Measurements from ENCODE around the gene ATAD3A.

DNA sequence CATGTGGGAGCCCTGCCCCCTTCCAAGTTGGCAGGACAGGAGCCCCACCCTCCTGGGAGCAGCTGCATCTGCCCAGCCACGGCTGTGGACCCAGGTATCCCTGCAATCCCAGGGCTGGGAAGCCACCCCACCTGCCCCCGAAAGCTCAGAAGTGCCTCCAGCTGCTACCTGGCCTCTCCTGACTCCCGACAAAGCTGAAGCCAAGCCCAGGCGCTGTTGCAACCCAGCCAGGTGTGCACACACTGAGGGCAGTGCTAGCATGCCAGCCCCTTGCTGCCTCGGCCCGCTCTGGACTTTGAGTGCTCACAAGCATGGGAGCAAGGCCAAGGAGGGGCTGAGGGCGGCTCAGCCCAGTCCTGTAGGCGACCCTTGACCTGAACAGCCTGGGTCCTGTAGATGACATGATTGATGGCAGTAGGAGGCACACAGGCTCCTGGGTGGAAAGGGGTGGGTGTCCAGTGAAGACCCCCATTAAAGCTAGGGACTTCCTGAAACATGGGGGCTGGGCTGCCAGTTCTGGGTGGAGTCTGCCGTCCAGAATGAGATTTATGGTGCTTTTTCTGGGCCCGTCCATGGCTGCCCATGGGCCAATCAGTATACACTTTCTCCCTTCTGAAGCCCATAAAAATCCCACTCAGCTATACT, 65.5 kb downstream of the ATAD3A start:
- TF ChIP-seq, protein P1, sequence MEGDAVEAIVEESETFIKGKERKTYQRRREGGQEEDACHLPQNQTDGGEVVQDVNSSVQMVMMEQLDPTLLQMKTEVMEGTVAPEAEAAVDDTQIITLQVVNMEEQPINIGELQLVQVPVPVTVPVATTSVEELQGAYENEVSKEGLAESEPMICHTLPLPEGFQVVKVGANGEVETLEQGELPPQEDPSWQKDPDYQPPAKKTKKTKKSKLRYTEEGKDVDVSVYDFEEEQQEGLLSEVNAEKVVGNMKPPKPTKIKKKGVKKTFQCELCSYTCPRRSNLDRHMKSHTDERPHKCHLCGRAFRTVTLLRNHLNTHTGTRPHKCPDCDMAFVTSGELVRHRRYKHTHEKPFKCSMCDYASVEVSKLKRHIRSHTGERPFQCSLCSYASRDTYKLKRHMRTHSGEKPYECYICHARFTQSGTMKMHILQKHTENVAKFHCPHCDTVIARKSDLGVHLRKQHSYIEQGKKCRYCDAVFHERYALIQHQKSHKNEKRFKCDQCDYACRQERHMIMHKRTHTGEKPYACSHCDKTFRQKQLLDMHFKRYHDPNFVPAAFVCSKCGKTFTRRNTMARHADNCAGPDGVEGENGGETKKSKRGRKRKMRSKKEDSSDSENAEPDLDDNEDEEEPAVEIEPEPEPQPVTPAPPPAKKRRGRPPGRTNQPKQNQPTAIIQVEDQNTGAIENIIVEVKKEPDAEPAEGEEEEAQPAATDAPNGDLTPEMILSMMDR (IDR thresholded peaks at IDR 0.05): no peak
- no peak for TF ChIP-seq CREM (CRISPR knock-in tag; IDR thresholded peaks at IDR 0.05)
- no peak for TF ChIP-seq TP53 (CRISPR knock-in tag; IDR thresholded peaks at IDR 0.05)
- TF ChIP-seq ZNF416 (CRISPR knock-in tag; IDR thresholded peaks at IDR 0.05): no peak
- TF ChIP-seq, protein P2, sequence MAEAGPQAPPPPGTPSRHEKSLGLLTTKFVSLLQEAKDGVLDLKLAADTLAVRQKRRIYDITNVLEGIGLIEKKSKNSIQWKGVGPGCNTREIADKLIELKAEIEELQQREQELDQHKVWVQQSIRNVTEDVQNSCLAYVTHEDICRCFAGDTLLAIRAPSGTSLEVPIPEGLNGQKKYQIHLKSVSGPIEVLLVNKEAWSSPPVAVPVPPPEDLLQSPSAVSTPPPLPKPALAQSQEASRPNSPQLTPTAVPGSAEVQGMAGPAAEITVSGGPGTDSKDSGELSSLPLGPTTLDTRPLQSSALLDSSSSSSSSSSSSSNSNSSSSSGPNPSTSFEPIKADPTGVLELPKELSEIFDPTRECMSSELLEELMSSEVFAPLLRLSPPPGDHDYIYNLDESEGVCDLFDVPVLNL (CRISPR knock-in tag; IDR thresholded peaks at IDR 0.05; ENCODE audit: borderline replicate concordance, low read depth): no peak
- no peak for TF ChIP-seq TEAD1 (CRISPR knock-in tag; IDR thresholded peaks at IDR 0.05)
- TF ChIP-seq, protein P3, sequence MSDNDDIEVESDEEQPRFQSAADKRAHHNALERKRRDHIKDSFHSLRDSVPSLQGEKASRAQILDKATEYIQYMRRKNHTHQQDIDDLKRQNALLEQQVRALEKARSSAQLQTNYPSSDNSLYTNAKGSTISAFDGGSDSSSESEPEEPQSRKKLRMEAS (CRISPR knock-in tag; IDR thresholded peaks at IDR 0.05): no peak
- TF ChIP-seq NFYB (CRISPR knock-in tag; conservative IDR thresholded peaks at IDR 0.05; ENCODE audit: low read depth): no peak
- no peak for TF ChIP-seq IRF2 (CRISPR knock-in tag; IDR thresholded peaks at IDR 0.05; ENCODE audit: borderline replicate concordance, low read depth)
- TF ChIP-seq, protein P4, sequence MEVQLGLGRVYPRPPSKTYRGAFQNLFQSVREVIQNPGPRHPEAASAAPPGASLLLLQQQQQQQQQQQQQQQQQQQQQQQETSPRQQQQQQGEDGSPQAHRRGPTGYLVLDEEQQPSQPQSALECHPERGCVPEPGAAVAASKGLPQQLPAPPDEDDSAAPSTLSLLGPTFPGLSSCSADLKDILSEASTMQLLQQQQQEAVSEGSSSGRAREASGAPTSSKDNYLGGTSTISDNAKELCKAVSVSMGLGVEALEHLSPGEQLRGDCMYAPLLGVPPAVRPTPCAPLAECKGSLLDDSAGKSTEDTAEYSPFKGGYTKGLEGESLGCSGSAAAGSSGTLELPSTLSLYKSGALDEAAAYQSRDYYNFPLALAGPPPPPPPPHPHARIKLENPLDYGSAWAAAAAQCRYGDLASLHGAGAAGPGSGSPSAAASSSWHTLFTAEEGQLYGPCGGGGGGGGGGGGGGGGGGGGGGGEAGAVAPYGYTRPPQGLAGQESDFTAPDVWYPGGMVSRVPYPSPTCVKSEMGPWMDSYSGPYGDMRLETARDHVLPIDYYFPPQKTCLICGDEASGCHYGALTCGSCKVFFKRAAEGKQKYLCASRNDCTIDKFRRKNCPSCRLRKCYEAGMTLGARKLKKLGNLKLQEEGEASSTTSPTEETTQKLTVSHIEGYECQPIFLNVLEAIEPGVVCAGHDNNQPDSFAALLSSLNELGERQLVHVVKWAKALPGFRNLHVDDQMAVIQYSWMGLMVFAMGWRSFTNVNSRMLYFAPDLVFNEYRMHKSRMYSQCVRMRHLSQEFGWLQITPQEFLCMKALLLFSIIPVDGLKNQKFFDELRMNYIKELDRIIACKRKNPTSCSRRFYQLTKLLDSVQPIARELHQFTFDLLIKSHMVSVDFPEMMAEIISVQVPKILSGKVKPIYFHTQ (CRISPR knock-in tag; IDR thresholded peaks at IDR 0.05): no peak
- TF ChIP-seq, protein P5, sequence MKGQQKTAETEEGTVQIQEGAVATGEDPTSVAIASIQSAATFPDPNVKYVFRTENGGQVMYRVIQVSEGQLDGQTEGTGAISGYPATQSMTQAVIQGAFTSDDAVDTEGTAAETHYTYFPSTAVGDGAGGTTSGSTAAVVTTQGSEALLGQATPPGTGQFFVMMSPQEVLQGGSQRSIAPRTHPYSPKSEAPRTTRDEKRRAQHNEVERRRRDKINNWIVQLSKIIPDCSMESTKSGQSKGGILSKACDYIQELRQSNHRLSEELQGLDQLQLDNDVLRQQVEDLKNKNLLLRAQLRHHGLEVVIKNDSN (CRISPR knock-in tag; IDR thresholded peaks at IDR 0.05): no peak
- TF ChIP-seq, protein P6, sequence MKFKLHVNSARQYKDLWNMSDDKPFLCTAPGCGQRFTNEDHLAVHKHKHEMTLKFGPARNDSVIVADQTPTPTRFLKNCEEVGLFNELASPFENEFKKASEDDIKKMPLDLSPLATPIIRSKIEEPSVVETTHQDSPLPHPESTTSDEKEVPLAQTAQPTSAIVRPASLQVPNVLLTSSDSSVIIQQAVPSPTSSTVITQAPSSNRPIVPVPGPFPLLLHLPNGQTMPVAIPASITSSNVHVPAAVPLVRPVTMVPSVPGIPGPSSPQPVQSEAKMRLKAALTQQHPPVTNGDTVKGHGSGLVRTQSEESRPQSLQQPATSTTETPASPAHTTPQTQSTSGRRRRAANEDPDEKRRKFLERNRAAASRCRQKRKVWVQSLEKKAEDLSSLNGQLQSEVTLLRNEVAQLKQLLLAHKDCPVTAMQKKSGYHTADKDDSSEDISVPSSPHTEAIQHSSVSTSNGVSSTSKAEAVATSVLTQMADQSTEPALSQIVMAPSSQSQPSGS (CRISPR knock-in tag; IDR thresholded peaks at IDR 0.05; ENCODE audit: borderline replicate concordance, low read depth): no peak
- TF ChIP-seq, protein P7, sequence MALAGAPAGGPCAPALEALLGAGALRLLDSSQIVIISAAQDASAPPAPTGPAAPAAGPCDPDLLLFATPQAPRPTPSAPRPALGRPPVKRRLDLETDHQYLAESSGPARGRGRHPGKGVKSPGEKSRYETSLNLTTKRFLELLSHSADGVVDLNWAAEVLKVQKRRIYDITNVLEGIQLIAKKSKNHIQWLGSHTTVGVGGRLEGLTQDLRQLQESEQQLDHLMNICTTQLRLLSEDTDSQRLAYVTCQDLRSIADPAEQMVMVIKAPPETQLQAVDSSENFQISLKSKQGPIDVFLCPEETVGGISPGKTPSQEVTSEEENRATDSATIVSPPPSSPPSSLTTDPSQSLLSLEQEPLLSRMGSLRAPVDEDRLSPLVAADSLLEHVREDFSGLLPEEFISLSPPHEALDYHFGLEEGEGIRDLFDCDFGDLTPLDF (CRISPR knock-in tag; IDR thresholded peaks at IDR 0.05): no peak
- TF ChIP-seq, protein P8, sequence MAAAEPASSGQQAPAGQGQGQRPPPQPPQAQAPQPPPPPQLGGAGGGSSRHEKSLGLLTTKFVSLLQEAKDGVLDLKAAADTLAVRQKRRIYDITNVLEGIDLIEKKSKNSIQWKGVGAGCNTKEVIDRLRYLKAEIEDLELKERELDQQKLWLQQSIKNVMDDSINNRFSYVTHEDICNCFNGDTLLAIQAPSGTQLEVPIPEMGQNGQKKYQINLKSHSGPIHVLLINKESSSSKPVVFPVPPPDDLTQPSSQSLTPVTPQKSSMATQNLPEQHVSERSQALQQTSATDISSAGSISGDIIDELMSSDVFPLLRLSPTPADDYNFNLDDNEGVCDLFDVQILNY (CRISPR knock-in tag; IDR thresholded peaks at IDR 0.05): no peak
